Non-pigmented ciliary epithelial cell (primary cell): ENCODE results near the gene CCDC192.

Source experiments
- DNase-seq: peaks from one replicate; pipeline ENCODE4 v3.0.0-alpha.2; 2010; ENCODE audit warnings: low read depth

CCDC192 gene

GRCh38 chr5:127985811-127986325 lies 282.7 kb downstream of the CCDC192 start:
- DNase-seq, result no peak

GRCh38 chr5:127987354-127988145 lies 284.4 kb downstream of the CCDC192 start:
- DNase-seq, result no peak

GRCh38 chr5:127988146-127988760 lies 285.1 kb downstream of the CCDC192 start:
- peak; percentile 88 for DNase-seq
